Kidney epithelial cell (primary cell): ENCODE measurements around the gene RRAS. TPM values are rescaled to one million over a fixed set of nuclear protein-coding genes. Genes with fewer than 3 reads are reported as not detected.
A peak's percentile ranks its signal among the peaks of the same experiment; 100 is the strongest.

ENCODE experiments used
- DNase-seq: peaks from one replicate; pipeline ENCODE4 v3.0.0-alpha.2; 2010; ENCODE audit warnings: low read depth
- H3K27me3 ChIP-seq: 2 replicates; pipeline ENCODE4 v1.6.0; 2011; ENCODE audit warnings: low read length; ENCODE audit not compliant: control insufficient read depth, insufficient read depth
- H3K36me3 ChIP-seq: 2 replicates; pipeline ENCODE4 v1.5.1; 2011; ENCODE audit warnings: low read length; ENCODE audit not compliant: control insufficient read depth, insufficient read depth
- H3K4me3 ChIP-seq: 2 replicates; pipeline ENCODE4 v1.5.1; 2011; ENCODE audit warnings: low read depth, mild to moderate bottlenecking, control low read depth, low read length
- CTCF ChIP-seq: IDR thresholded peaks from 2 replicates; pipeline ENCODE4 v1.5.1; 2011; ENCODE audit warnings: mild to moderate bottlenecking, moderate library complexity, low read length, control low read depth, inconsistent platforms; ENCODE audit not compliant: insufficient read depth, poor library complexity, severe bottlenecking
- total RNA-seq: library from RNA; depleted of rRNA; stranded (reverse); fragments of >200 nt; gene quantifications from 2 replicates; pipeline ENCODE4 v1.2.3, GENCODE V29; 2015

RRAS gene
- total RNA-seq, 1 donor from 2014 or later = 32.8 TPM

DNA sequence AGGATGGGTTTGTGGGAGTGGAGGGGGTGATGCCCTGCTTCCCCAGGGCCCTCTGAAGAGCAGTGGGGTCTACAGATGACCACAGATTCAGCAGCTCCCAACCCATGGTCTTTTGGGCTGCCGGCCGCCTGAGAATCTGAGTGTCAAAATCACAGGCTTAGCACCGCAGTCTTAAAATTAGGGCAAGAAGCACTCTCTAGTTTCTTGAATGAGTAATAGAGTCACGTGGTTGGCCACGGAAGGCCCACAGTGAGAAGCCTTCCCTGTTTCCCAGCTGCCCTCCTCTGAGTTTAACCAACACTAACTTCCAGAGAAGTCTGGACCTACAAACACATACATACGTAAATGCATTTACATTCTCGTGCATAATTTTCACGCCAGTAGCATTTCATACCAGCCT lies 42.3 kb upstream of the RRAS start:
- H3K4me3 ChIP-seq = no peak overlapping the region
- no peak for DNase-seq
- no peak for TF ChIP-seq CTCF
- H3K27me3 ChIP-seq = no peaks in the 10 kb centered on the region
- H3K36me3 ChIP-seq = peaks cover 6% of the 10 kb centered on the region

GRCh38 chr19:49681830-49682229 lies 41.9 kb upstream of the RRAS start:
- no peak for TF ChIP-seq CTCF

DNA sequence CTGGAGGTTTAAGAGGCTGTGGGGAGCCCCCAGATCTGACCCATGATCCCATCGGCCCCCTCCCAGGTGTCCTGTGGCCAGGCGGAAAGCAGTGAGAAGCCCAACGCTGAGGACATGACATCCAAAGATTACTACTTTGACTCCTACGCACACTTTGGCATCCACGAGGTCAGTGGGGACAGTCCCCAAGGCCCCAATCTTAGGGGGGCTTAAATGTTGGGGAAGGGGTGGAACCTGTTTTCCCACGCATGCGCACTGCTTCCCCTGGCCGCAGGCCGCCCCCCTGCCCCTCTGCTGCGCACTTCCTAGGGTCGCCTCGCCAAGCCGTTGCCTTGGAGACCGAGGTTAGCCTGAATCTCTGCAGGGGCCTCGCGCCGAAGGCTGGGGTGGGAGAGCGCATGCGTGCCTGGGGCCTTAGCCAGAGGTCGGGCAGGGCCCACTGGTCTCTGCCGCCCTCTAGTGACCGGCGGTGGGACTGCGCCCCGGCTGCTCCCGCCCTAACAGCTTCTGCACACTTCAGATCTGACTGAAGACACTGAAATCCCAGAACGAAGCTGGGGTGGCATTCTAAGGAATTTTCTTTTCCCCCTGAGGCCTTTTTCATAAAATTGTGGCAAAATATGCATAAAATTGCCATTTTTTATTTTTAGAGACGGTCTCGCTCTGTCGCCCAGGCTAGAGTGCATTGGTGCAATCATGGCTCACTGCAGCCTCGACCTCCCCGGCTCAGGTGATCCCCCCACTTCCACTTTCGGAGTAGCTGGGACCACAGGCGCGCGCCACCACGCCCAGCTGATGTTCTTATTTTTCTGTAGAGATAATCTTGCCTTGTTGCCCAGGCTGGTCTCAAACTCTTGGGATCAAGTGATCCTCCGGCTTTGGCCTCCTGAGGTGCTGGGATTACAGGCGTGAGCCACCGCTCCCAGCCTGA lies 40.7 kb upstream of the RRAS start:
- Histone ChIP-seq H3K27me3 (no peaks in the 10 kb centered on the region), H3K4me3 (no peak overlapping the region), H3K36me3 (peaks cover 4% of the 10 kb centered on the region)
- TF ChIP-seq CTCF = peak; percentile 99
- no peak for DNase-seq

More at GRCh38 chr19:49681830-49682229, 41.9 kb upstream of the RRAS start:
- no peak for DNase-seq
- Histone ChIP-seq H3K27me3 (no peaks in the 10 kb centered on the region), H3K36me3 (peaks cover 5% of the 10 kb centered on the region), H3K4me3 (no peak overlapping the region)

GRCh38 chr19:49679771-49680413 lies 39.9 kb upstream of the RRAS start:
- TF ChIP-seq CTCF = no peak
- DNase-seq = no peak
- H3K4me3 ChIP-seq = no peak overlapping the region
- no peaks in the 10 kb centered on the region for H3K27me3 ChIP-seq
- peaks cover 4% of the 10 kb centered on the region for H3K36me3 ChIP-seq

GRCh38 chr19:49678985-49679770 lies 39.2 kb upstream of the RRAS start:
- Histone ChIP-seq H3K27me3 (no peaks in the 10 kb centered on the region), H3K36me3 (peaks cover 4% of the 10 kb centered on the region), H3K4me3 (no peak overlapping the region)
- no peak for TF ChIP-seq CTCF
- no peak for DNase-seq
